GM18526 (cell line): ENCODE results near the gene LDLRAD4.

ENCODE experiments used
- POLR2A ChIP-seq: IDR thresholded peaks from 3 replicates; pipeline ENCODE4 v1.6.1; 2011; ENCODE audit not compliant: insufficient read length; ENCODE audit errors: extremely low read depth

The LDLRAD4 gene

GRCh38 chr18:13606604-13607254, 388.2 kb downstream of the LDLRAD4 start:
- TF ChIP-seq POLR2A, result no peak

GRCh38 chr18:13608791-13609532, 390.4 kb downstream of the LDLRAD4 start:
- TF ChIP-seq POLR2A, result no peak

GRCh38 chr18:13610555-13611141, 392.1 kb downstream of the LDLRAD4 start:
- TF ChIP-seq POLR2A, result no peak

- TF ChIP-seq POLR2A, result no peak
Measured at GRCh38 chr18:13611142-13611600, 392.6 kb downstream of the LDLRAD4 start.

GRCh38 chr18:13611601-13612195, 393.1 kb downstream of the LDLRAD4 start:
- TF ChIP-seq POLR2A, result no peak

- TF ChIP-seq POLR2A, result peak; percentile 47
Measured at GRCh38 chr18:13612196-13612997, 393.8 kb downstream of the LDLRAD4 start.

- no peak for TF ChIP-seq POLR2A
Measured at GRCh38 chr18:13613099-13613498, 394.5 kb downstream of the LDLRAD4 start.

GRCh38 chr18:13613591-13614501, 395.3 kb downstream of the LDLRAD4 start:
- no peak for TF ChIP-seq POLR2A

- TF ChIP-seq POLR2A, result peak; percentile 36
Measured at GRCh38 chr18:13614641-13615288, 396.2 kb downstream of the LDLRAD4 start.

- no peak for TF ChIP-seq POLR2A
Measured at GRCh38 chr18:13615432-13615861, 396.9 kb downstream of the LDLRAD4 start.

- TF ChIP-seq POLR2A, result no peak
Measured at GRCh38 chr18:13616041-13616440, 397.5 kb downstream of the LDLRAD4 start.

GRCh38 chr18:13616525-13617035, 398.0 kb downstream of the LDLRAD4 start:
- no peak for TF ChIP-seq POLR2A

GRCh38 chr18:13617826-13618515, 399.4 kb downstream of the LDLRAD4 start:
- TF ChIP-seq POLR2A, result no peak
